Sigmoid colon (tissue), 7 donors: ENCODE data around the gene PDXDC1. TPM values are rescaled to one million over a fixed set of nuclear protein-coding genes. Genes with fewer than 3 reads are reported as not detected.
"Not testable (repeated sequence)": the region's sequence is repeated elsewhere in the genome, so short reads cannot be mapped to it uniquely, and the experiment has no call there.

Experiments
- DNase-seq: peaks from one replicate; pipeline ENCODE4 v3.0.0-alpha.2; 2019
- H3K27ac ChIP-seq, 4 donors: fragments of 200-600 bp; sonication (generic); one replicate each; pipeline ENCODE4 v1.5.1; 2016 to 2019; ENCODE audit warnings: mild to moderate bottlenecking in 1 of 4
- H3K27me3 ChIP-seq, 3 donors: fragments of 200-600 bp; sonication (generic); one replicate each; pipeline ENCODE4 v1.5.1; 2019; ENCODE audit warnings: mild to moderate bottlenecking in 1 of 3
- H3K36me3 ChIP-seq, 4 donors: fragments of 200-600 bp; sonication (generic); one replicate each; pipeline ENCODE4 v1.5.1; 2016 to 2019
- H3K4me1 ChIP-seq, 4 donors: fragments of 200-600 bp; sonication (generic); one replicate each; pipeline ENCODE4 v1.5.1; 2017 to 2019
- H3K4me3 ChIP-seq, 4 donors: fragments of 200-600 bp; sonication (generic); one replicate each; pipeline ENCODE4 v1.5.1; 2017 to 2019; ENCODE audit warnings: mild to moderate bottlenecking in 2 of 4, moderate library complexity in 1 of 4
- H3K9me3 ChIP-seq, 4 donors: fragments of 200-600 bp in 3 of 4; sonication (generic) in 3 of 4; one replicate each; pipeline versions ENCODE4 v1.5.1 to v1.6.1; 2013 to 2019
- WGBS, 2 donors: extraction: QIAGEN DNeasy Blood & Tissue Kit; methylation state at CpG; one replicate each; pipeline ENCODE4 v1.1.7; 2013; 5-methylcytosine and 5-hydroxymethylcytosine counted together
- intact Hi-C: fragments of 100-400 bp; cut with DNase I; formaldehyde crosslinking; loops from one replicate; pipeline ENCODE4 v1.15.1; 2023
- polyA plus RNA-seq, 3 donors: library from polyadenylated mRNA; stranded (reverse); fragments of 200-250 nt; gene quantifications; one replicate each; pipeline ENCODE4 v1.2.3, GENCODE V29; 2013
- total RNA-seq, 4 donors: library from RNA; depleted of rRNA; stranded (reverse); fragments of >200 nt; gene quantifications; one replicate each; pipeline ENCODE4 v1.1.0, GENCODE V29; 2016
- donor health status: healthy with polysubstance abuse.
- donor health status: Bipolar disorder and iron deficiency.
- donor health status: healthy.

The PDXDC1 gene
- total and polyA plus RNA-seq, 7 donors = 46.4 to 112 (median 57.3) TPM

GRCh38 chr16:14993277-14994151 is 18.7 kb downstream of the PDXDC1 start:
- not testable (repeated sequence) for DNase-seq

GRCh38 chr16:14996702-14997101 is 21.9 kb downstream of the PDXDC1 start:
- 89 to 96% methylated on average over 6 of the region's 6 CpGs for WGBS, 2 donors

More at GRCh38 chr16:14993277-14994151, 18.7 kb downstream of the PDXDC1 start:
- intact Hi-C loops, H3K4me3 ChIP-seq, H3K4me1 ChIP-seq, H3K27ac ChIP-seq, H3K27me3 ChIP-seq, H3K9me3 ChIP-seq, H3K36me3 ChIP-seq: not testable (repeated sequence)
- 87 to 88% methylated on average over 6 to 7 of the region's 7 CpGs for WGBS, 2 donors

GRCh38 chr16:14998300-14998699 is 23.5 kb downstream of the PDXDC1 start:
- H3K27me3 ChIP-seq, H3K4me3 ChIP-seq, H3K27ac ChIP-seq, DNase-seq, H3K9me3 ChIP-seq, intact Hi-C loops, H3K4me1 ChIP-seq: not testable (repeated sequence)
- 95 to 97% methylated on average over 7 of the region's 7 CpGs for WGBS, 2 donors
- H3K36me3 ChIP-seq = peaks cover 0 to 22% (median 7%) of the 10 kb centered on the region in 4 donors

More at GRCh38 chr16:14996702-14997101, 21.9 kb downstream of the PDXDC1 start:
- intact Hi-C loops, H3K9me3 ChIP-seq, H3K27me3 ChIP-seq, H3K27ac ChIP-seq, DNase-seq, H3K4me1 ChIP-seq, H3K4me3 ChIP-seq: not testable (repeated sequence)
- H3K36me3 ChIP-seq = peaks cover 0 to 20% (median 7%) of the 10 kb centered on the region in 4 donors

- H3K4me3 ChIP-seq, DNase-seq, H3K27me3 ChIP-seq, intact Hi-C loops, H3K9me3 ChIP-seq, H3K27ac ChIP-seq, H3K4me1 ChIP-seq: not testable (repeated sequence)
- peaks cover 0 to 35% (median 8%) of the 10 kb centered on the region in 4 donors for H3K36me3 ChIP-seq
- WGBS, 2 donors = 26 to 72% methylated on average over 3 of the region's 3 CpGs
Observed at GRCh38 chr16:14999845-15000244, 25.0 kb downstream of the PDXDC1 start.

GRCh38 chr16:15002448-15002847 is 27.6 kb downstream of the PDXDC1 start:
- H3K4me3 ChIP-seq, H3K4me1 ChIP-seq, H3K9me3 ChIP-seq, H3K27ac ChIP-seq, H3K27me3 ChIP-seq, DNase-seq, intact Hi-C loops: not testable (repeated sequence)
- H3K36me3 ChIP-seq = peaks cover 0 to 57% (median 8%) of the 10 kb centered on the region in 4 donors
- 9 to 53% methylated on average over 1 of the region's 3 CpGs for WGBS, 2 donors

- H3K27me3 ChIP-seq, H3K27ac ChIP-seq, H3K9me3 ChIP-seq, H3K4me3 ChIP-seq, intact Hi-C loops, H3K4me1 ChIP-seq, DNase-seq: not testable (repeated sequence)
- 59 to 81% methylated on average over 5 of the region's 5 CpGs for WGBS, 2 donors
- H3K36me3 ChIP-seq = peaks cover 0 to 60% (median 6%) of the 10 kb centered on the region in 4 donors
Observed at GRCh38 chr16:15005357-15006132, 30.7 kb downstream of the PDXDC1 start.

- H3K9me3 ChIP-seq, H3K4me1 ChIP-seq, intact Hi-C loops, H3K27me3 ChIP-seq, H3K4me3 ChIP-seq, DNase-seq, H3K27ac ChIP-seq: not testable (repeated sequence)
- peaks cover 0 to 63% (median 6%) of the 10 kb centered on the region in 4 donors for H3K36me3 ChIP-seq
- 91 to 93% methylated on average over 3 of the region's 3 CpGs for WGBS, 2 donors
Observed at GRCh38 chr16:15008647-15009046, 33.8 kb downstream of the PDXDC1 start.

GRCh38 chr16:15012941-15013340 is 38.1 kb downstream of the PDXDC1 start:
- H3K36me3 ChIP-seq = peaks cover 0 to 41% (median 5%) of the 10 kb centered on the region in 4 donors
- intact Hi-C loops, H3K9me3 ChIP-seq, DNase-seq, H3K27ac ChIP-seq, H3K4me3 ChIP-seq, H3K27me3 ChIP-seq: not testable (repeated sequence)
- WGBS, 2 donors = 97% methylated on average over 10 of the region's 10 CpGs
- H3K4me1 ChIP-seq = peaks cover 0 to 19% (median 8%) of the 10 kb centered on the region in 4 donors

GRCh38 chr16:15015671-15016070 is 40.8 kb downstream of the PDXDC1 start:
- H3K4me3 ChIP-seq, H3K9me3 ChIP-seq, DNase-seq, intact Hi-C loops, H3K27ac ChIP-seq, H3K27me3 ChIP-seq: not testable (repeated sequence)
- Histone ChIP-seq H3K4me1 (peaks cover 0 to 19% (median 8%) of the 10 kb centered on the region in 4 donors), H3K36me3 (peaks cover 0 to 40% (median 6%) of the 10 kb centered on the region in 4 donors)
- WGBS, 2 donors = 94 to 95% methylated on average over 3 of the region's 3 CpGs

- intact Hi-C loops, H3K4me3 ChIP-seq, H3K9me3 ChIP-seq, H3K27me3 ChIP-seq, DNase-seq: not testable (repeated sequence)
- Histone ChIP-seq H3K36me3 (peaks cover 0 to 34% (median 6%) of the 10 kb centered on the region in 4 donors), H3K4me1 (peaks cover 0 to 26% (median 12%) of the 10 kb centered on the region in 4 donors), H3K27ac (peak overlapping the region; percentile 24 to 35 (median 30))
- WGBS, 2 donors = 82% methylated on average over 4 of the region's 4 CpGs
Observed at GRCh38 chr16:15016354-15016753, 41.5 kb downstream of the PDXDC1 start.
